Spleen (tissue), 11 donors: ENCODE data around the gene SYCP2L. TPM values are rescaled to one million over a fixed set of nuclear protein-coding genes. Genes with fewer than 3 reads are reported as not detected.
A peak's percentile ranks its signal among the peaks of the same experiment; 100 is the strongest.
"Not testable (repeated sequence)": the region's sequence is repeated elsewhere in the genome, so short reads cannot be mapped to it uniquely, and the experiment has no call there.

Experiments
- DNase-seq: peaks from one replicate; pipeline ENCODE4 v3.0.0-alpha.2; 2020
- H3K27ac ChIP-seq, 8 donors: fragments of 200-600 bp; sonication (generic) in 7 of 8; 1 replicate in 4 of 8; 2 replicates in 4 of 8; pipeline versions ENCODE4 v1.5.0 to v1.8.0; 2016 to 2021; ENCODE audit warnings: inconsistent platforms in 4 of 8, mild to moderate bottlenecking in 4 of 8, moderate library complexity in 1 of 8
- H3K27me3 ChIP-seq, 7 donors: fragments of 200-600 bp; sonication (generic) in 6 of 7; replicated peaks in 1 of 7; 1 replicate in 4 of 7; 2 replicates in 3 of 7; pipeline versions ENCODE4 v1.5.0 to v1.8.0; 2016 to 2021; ENCODE audit warnings: inconsistent platforms in 3 of 7, mild to moderate bottlenecking in 1 of 7
- H3K36me3 ChIP-seq, 6 donors: fragments of 200-600 bp; sonication (generic) in 5 of 6; 1 replicate in 4 of 6; 2 replicates in 2 of 6; pipeline versions ENCODE4 v1.5.0 to v1.8.0; 2016 to 2021; ENCODE audit warnings: inconsistent platforms in 2 of 6
- H3K4me1 ChIP-seq, 6 donors: fragments of 200-600 bp; sonication (generic) in 5 of 6; 1 replicate in 3 of 6; 2 replicates in 3 of 6; pipeline versions ENCODE4 v1.5.0 to v1.8.0; 2016 to 2021; ENCODE audit warnings: inconsistent platforms in 3 of 6
- H3K4me3 ChIP-seq, 8 donors: fragments of 200-600 bp; sonication (generic) in 7 of 8; 1 replicate in 4 of 8; 2 replicates in 4 of 8; pipeline versions ENCODE4 v1.5.0 to v1.8.0; 2016 to 2021; ENCODE audit warnings: inconsistent platforms in 4 of 8, mild to moderate bottlenecking in 4 of 8, moderate library complexity in 2 of 8
- H3K9me3 ChIP-seq, 8 donors: fragments of 200-600 bp; sonication (generic) in 7 of 8; 1 replicate in 4 of 8; 2 replicates in 4 of 8; pipeline versions ENCODE4 v1.5.0 to v1.8.0; 2016 to 2021; ENCODE audit warnings: inconsistent platforms in 4 of 8
- CTCF ChIP-seq, 11 experiments: fragments of 200-600 bp in 7 of 11; fragments of 450-650 bp in 4 of 11; sonication (generic) in 4 of 11; IDR thresholded peaks in 8 of 11; conservative IDR thresholded peaks in 3 of 11; 1 replicate in 7 of 11; 2 replicates in 4 of 11; pipeline versions ENCODE4 v1.4.0 to v1.8.0; 2016 to 2021; ENCODE audit warnings: antibody characterized with exemption in 11 of 11, inconsistent platforms in 4 of 11, mild to moderate bottlenecking in 1 of 11
- POLR2A ChIP-seq, 3 donors: fragments of 450-650 bp; IDR thresholded peaks; one replicate each; pipeline ENCODE4 v1.5.1; 2017; ENCODE audit warnings: antibody characterized with exemption in 3 of 3, mild to moderate bottlenecking in 1 of 3
- POLR2AphosphoS5 ChIP-seq, 3 donors: sonication (generic); formaldehyde crosslinking; IDR thresholded peaks; one replicate each; pipeline ENCODE4 v1.5.1; 2017; ENCODE audit warnings: antibody characterized with exemption in 3 of 3
- WGBS, 5 donors: extraction: QIAGEN DNeasy Blood & Tissue Kit in 3 of 5; methylation state at CpG; one replicate each; pipeline versions ENCODE4 v1.1.5 to v1.1.7; 2013 to 2018; 5-methylcytosine and 5-hydroxymethylcytosine counted together
- intact Hi-C: fragments of 100-400 bp; cut with DNase I; formaldehyde crosslinking; loops from one replicate; pipeline ENCODE4 v1.15.0; 2023; ENCODE audit warnings: low total_unique reads
- polyA plus RNA-seq, 3 donors: library from polyadenylated mRNA; stranded (reverse); fragments of 200-250 nt; gene quantifications; one replicate each; pipeline ENCODE4 v1.2.1, GENCODE V29; 2013
- total RNA-seq, 7 donors: library from RNA; depleted of rRNA in 3 of 7; stranded (reverse); fragments of >200 nt in 3 of 7; fragmentation: NEBNext Ultra II Directional in 4 of 7; extraction: Animal tissue kit (Norgen Biotek cat#: 25700) in 4 of 7; gene quantifications; one replicate each; pipeline versions ENCODE4 v1.1.0 to v1.2.1, GENCODE V29; 2016 to 2021
- donor health status: healthy with polysubstance abuse.
- donor health status: DM: no; HTN: no; CAD: no; lungs with moderate emphysema.
- donor health status: DM: no; HTN: no; CAD: no.
- donor health status: Bipolar disorder and iron deficiency.
- donor health status: healthy.
- donor health status: DM: no; HTN: no; CAD: no.
- donor health status: DM: yes; HTN: yes; CAD: no.

Gene SYCP2L
- total and polyA plus RNA-seq, 10 donors, result 0.06 to 0.83 (median 0.22) TPM; not detected in 2

GRCh38 chr6:10877012-10877411, 9.8 kb upstream of the SYCP2L start:
- TF ChIP-seq POLR2A (IDR thresholded peaks at IDR 0.05), result no peak
- Histone ChIP-seq H3K4me1 (peaks cover 0 to 6% (median 5%) of the 10 kb centered on the region in 6 donors), H3K9me3 (no peaks in the 10 kb centered on the region), H3K4me3 (no peak overlapping the region), H3K27ac (no peak overlapping the region), H3K36me3 (no peaks in the 10 kb centered on the region), H3K27me3 (peaks cover 1 to 51% (median 16%) of the 10 kb centered on the region in 7 donors)
- intact Hi-C loops, result no loop called here
- no peak for DNase-seq
- WGBS, 5 donors, result 89 to 95% (median 93%) methylated on average over 14 of the region's 14 CpGs

- Histone ChIP-seq H3K27me3 (peaks cover 4 to 59% (median 24%) of the 10 kb centered on the region in 7 donors), H3K9me3 (no peaks in the 10 kb centered on the region), H3K36me3 (no peaks in the 10 kb centered on the region), H3K27ac (no peak overlapping the region), H3K4me1 (peaks cover 0 to 14% (median 13%) of the 10 kb centered on the region in 6 donors), H3K4me3 (no peak overlapping the region)
- intact Hi-C loops, result no loop called here
- 65 to 93% (median 85%) methylated on average over 1 of the region's 1 CpG for WGBS, 5 donors
- DNase-seq, result no peak
- no peak for TF ChIP-seq POLR2AphosphoS5 (IDR thresholded peaks at IDR 0.05)
- no peak for TF ChIP-seq CTCF (IDR thresholded peaks at IDR 0.05 in 8 of 11, conservative IDR thresholded peaks at IDR 0.05 in 3 of 11)
- TF ChIP-seq POLR2A (IDR thresholded peaks at IDR 0.05), result no peak
Observed at GRCh38 chr6:10877871-10878270, 9.0 kb upstream of the SYCP2L start.

- Histone ChIP-seq H3K9me3 (no peaks in the 10 kb centered on the region), H3K27ac (no peak overlapping the region), H3K36me3 (no peaks in the 10 kb centered on the region), H3K27me3 (peaks cover 4 to 74% (median 49%) of the 10 kb centered on the region in 7 donors), H3K4me1 (peaks cover 0 to 32% (median 22%) of the 10 kb centered on the region in 6 donors), H3K4me3 (no peak overlapping the region)
- no peak for DNase-seq
- WGBS, 5 donors, result 90 to 100% (median 96%) methylated on average over 2 of the region's 2 CpGs
- intact Hi-C loops, result no loop called here
- TF ChIP-seq POLR2AphosphoS5 (IDR thresholded peaks at IDR 0.05) (no peak), POLR2A (IDR thresholded peaks at IDR 0.05) (no peak), CTCF (IDR thresholded peaks at IDR 0.05 in 8 of 11, conservative IDR thresholded peaks at IDR 0.05 in 3 of 11) (no peak)
Observed at GRCh38 chr6:10880366-10880765, 6.5 kb upstream of the SYCP2L start.

- Histone ChIP-seq H3K27me3 (peaks cover 10 to 93% (median 68%) of the 10 kb centered on the region in 7 donors), H3K4me3 (peak overlapping the region in 1 of 8 donors; percentile 28), H3K4me1 (peaks cover 0 to 45% (median 30%) of the 10 kb centered on the region in 6 donors)
- H3K27ac ChIP-seq, DNase-seq, H3K9me3 ChIP-seq, H3K36me3 ChIP-seq, intact Hi-C loops: not testable (repeated sequence)
- WGBS, 5 donors, result 21 to 25% (median 21%) methylated on average over 14 of the region's 14 CpGs
Observed at GRCh38 chr6:10882253-10882630, 4.6 kb upstream of the SYCP2L start.

- Histone ChIP-seq H3K4me3 (no peak overlapping the region), H3K27me3 (peaks cover 10 to 98% (median 73%) of the 10 kb centered on the region in 7 donors), H3K4me1 (peaks cover 0 to 49% (median 31%) of the 10 kb centered on the region in 6 donors), H3K9me3 (no peaks in the 10 kb centered on the region), H3K36me3 (no peaks in the 10 kb centered on the region), H3K27ac (no peak overlapping the region)
- intact Hi-C loops, result no loop called here
- 7 to 11% (median 8%) methylated on average over 24 to 28 of the region's 28 CpGs for WGBS, 5 donors
- TF ChIP-seq POLR2A (IDR thresholded peaks at IDR 0.05) (no peak), CTCF (IDR thresholded peaks at IDR 0.05 in 8 of 11, conservative IDR thresholded peaks at IDR 0.05 in 3 of 11) (no peak), POLR2AphosphoS5 (IDR thresholded peaks at IDR 0.05) (no peak)
- DNase-seq, result no peak
Observed at GRCh38 chr6:10882657-10883171, 4.1 kb upstream of the SYCP2L start.
